Astrocyte (in vitro differentiated cells and primary cell): Measurements from ENCODE around the gene KAT7. TPM values are rescaled to one million over a fixed set of nuclear protein-coding genes. Genes with fewer than 3 reads are reported as not detected.
A peak's percentile ranks its signal among the peaks of the same experiment; 100 is the strongest.

Experiments
- DNase-seq: peaks from one replicate; pipeline ENCODE4 v3.0.0-alpha.2; 2010; ENCODE audit warnings: low read depth
- FAIRE-seq: peaks from 2 replicates; lab custom pipeline; 2011; peaks lifted over from hg19 to GRCh38; lab: Jason Lieb, UNC
- H2AFZ ChIP-seq: 2 replicates; pipeline ENCODE4 v1.6.0; 2012; ENCODE audit warnings: low read depth, low read length, inconsistent platforms
- H3K27ac ChIP-seq: 2 replicates; pipeline ENCODE4 v1.5.1; 2011; ENCODE audit warnings: low read depth, low read length, inconsistent platforms
- H3K27me3 ChIP-seq: 2 replicates; pipeline ENCODE4 v1.6.0; 2011; ENCODE audit warnings: low read length, inconsistent platforms; ENCODE audit not compliant: insufficient read depth
- H3K36me3 ChIP-seq: 2 replicates; pipeline ENCODE4 v1.5.1; 2011; ENCODE audit warnings: low read length, inconsistent platforms; ENCODE audit not compliant: insufficient read depth
- H3K4me1 ChIP-seq: 2 replicates; pipeline ENCODE4 v1.5.1; 2011; ENCODE audit warnings: low read length, inconsistent platforms; ENCODE audit not compliant: insufficient read depth
- H3K4me2 ChIP-seq: 2 replicates; pipeline ENCODE4 v1.6.0; 2012; ENCODE audit warnings: low read length, inconsistent platforms
- H3K4me3 ChIP-seq: 2 replicates; pipeline ENCODE4 v1.5.1; 2011; ENCODE audit warnings: low read depth, mild to moderate bottlenecking, low read length, inconsistent platforms; ENCODE audit not compliant: insufficient read depth
- H3K79me2 ChIP-seq: 2 replicates; pipeline ENCODE4 v1.6.0; 2012; ENCODE audit warnings: mild to moderate bottlenecking, low read length, inconsistent platforms; ENCODE audit not compliant: insufficient read depth
- H3K9ac ChIP-seq: 2 replicates; pipeline ENCODE4 v1.6.0; 2012; ENCODE audit warnings: mild to moderate bottlenecking, low read length, inconsistent platforms
- H3K9me3 ChIP-seq: 2 replicates; pipeline ENCODE4 v1.5.1; 2012; ENCODE audit warnings: low read depth, mild to moderate bottlenecking, low read length, inconsistent platforms; ENCODE audit not compliant: insufficient read depth
- H4K20me1 ChIP-seq: 2 replicates; pipeline ENCODE4 v1.6.0; 2012; ENCODE audit warnings: low read length, inconsistent platforms; ENCODE audit not compliant: insufficient read depth
- H3K27ac Mint-ChIP-seq: one replicate; pipeline ENCODE4 v1.8.0; 2021; ENCODE audit warnings: mild to moderate bottlenecking, mixed read lengths; ENCODE audit not compliant: unreplicated experiment
- H3K27me3 Mint-ChIP-seq: one replicate; pipeline ENCODE4 v1.8.0; 2021; ENCODE audit warnings: low read depth, mixed read lengths; ENCODE audit not compliant: unreplicated experiment
- H3K36me3 Mint-ChIP-seq: one replicate; pipeline ENCODE4 v1.8.0; 2021; ENCODE audit warnings: low read depth, mixed read lengths; ENCODE audit not compliant: unreplicated experiment
- H3K4me1 Mint-ChIP-seq: one replicate; pipeline ENCODE4 v1.8.0; 2021; ENCODE audit warnings: low read depth, mixed read lengths; ENCODE audit not compliant: unreplicated experiment
- H3K4me3 Mint-ChIP-seq: one replicate; pipeline ENCODE4 v1.8.0; 2021; ENCODE audit warnings: mild to moderate bottlenecking, moderate library complexity, mixed read lengths; ENCODE audit not compliant: unreplicated experiment
- H3K9me3 Mint-ChIP-seq: one replicate; pipeline ENCODE4 v1.8.0; 2021; ENCODE audit warnings: mild to moderate bottlenecking, mixed read lengths; ENCODE audit not compliant: unreplicated experiment
- EZH2 ChIP-seq: IDR thresholded peaks from 2 replicates; pipeline ENCODE4 v1.6.1; 2012; ENCODE audit warnings: mild to moderate bottlenecking, low read length, inconsistent platforms; ENCODE audit not compliant: insufficient read depth
- total RNA-seq: library from RNA; stranded (reverse); gene quantifications from 2 replicates; pipeline ENCODE4 v1.2.1, GENCODE V29; 2021
- TF ChIP-seq, protein P1 (sequence below): IDR thresholded peaks from 2 replicates; pipeline ENCODE4 v1.5.1; 2011; ENCODE audit warnings: low read depth, mild to moderate bottlenecking, inconsistent platforms, low read length, moderate library complexity; ENCODE audit not compliant: insufficient read depth

The KAT7 gene
- total RNA-seq, 1 donor from 2014 or later, result 42.0 TPM

DNA sequence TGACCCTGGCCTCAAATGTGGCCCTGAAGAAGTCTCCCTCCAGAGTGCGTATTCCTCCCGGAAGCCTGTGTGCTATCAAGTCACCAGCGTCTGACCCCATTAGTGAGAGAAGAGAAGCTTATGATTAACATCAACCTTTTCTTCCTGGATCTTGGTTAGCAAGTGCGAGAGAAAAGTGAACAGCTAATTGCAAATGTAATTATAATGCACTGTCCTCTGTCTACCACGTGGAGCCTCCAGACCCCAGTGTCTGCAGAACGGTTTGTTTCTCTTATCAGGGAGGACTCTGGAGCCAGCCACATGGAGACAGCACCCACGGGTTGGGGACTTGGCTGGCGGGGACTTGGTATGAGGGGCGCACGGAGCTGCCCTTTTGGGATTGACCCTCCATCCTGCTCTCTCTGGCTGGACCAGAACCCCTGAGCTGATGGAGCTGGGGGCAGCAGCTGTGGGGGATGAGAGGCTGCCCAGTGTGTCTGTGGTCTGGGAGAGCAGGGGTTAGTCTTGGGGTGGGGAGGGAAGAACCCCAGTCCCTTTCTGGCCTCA lies 65.1 kb downstream of the KAT7 start:
- DNase-seq (no peak), FAIRE-seq (no peak)
- Histone ChIP-seq H3K27ac (no peak overlapping the region), H3K4me2 (no peak overlapping the region), H3K36me3 (no peaks in the 10 kb centered on the region), H3K79me2 (no peaks in the 10 kb centered on the region), H4K20me1 (no peaks in the 10 kb centered on the region), H3K27me3 (peaks cover 16% of the 10 kb centered on the region), H3K9me3 (no peaks in the 10 kb centered on the region), H3K4me1 (peaks cover 10% of the 10 kb centered on the region), H2AFZ (no peak overlapping the region), H3K4me3 (no peak overlapping the region), H3K9ac (no peak overlapping the region)
- peaks cover 2% of the 10 kb centered on the region for H3K4me1 Mint-ChIP-seq
- H3K27ac Mint-ChIP-seq, result no peak overlapping the region
- no peaks in the 10 kb centered on the region for H3K9me3 Mint-ChIP-seq
- peaks cover 55% of the 10 kb centered on the region for H3K27me3 Mint-ChIP-seq
- TF ChIP-seq, protein P1, sequence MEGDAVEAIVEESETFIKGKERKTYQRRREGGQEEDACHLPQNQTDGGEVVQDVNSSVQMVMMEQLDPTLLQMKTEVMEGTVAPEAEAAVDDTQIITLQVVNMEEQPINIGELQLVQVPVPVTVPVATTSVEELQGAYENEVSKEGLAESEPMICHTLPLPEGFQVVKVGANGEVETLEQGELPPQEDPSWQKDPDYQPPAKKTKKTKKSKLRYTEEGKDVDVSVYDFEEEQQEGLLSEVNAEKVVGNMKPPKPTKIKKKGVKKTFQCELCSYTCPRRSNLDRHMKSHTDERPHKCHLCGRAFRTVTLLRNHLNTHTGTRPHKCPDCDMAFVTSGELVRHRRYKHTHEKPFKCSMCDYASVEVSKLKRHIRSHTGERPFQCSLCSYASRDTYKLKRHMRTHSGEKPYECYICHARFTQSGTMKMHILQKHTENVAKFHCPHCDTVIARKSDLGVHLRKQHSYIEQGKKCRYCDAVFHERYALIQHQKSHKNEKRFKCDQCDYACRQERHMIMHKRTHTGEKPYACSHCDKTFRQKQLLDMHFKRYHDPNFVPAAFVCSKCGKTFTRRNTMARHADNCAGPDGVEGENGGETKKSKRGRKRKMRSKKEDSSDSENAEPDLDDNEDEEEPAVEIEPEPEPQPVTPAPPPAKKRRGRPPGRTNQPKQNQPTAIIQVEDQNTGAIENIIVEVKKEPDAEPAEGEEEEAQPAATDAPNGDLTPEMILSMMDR, result no peak
- no peak for TF ChIP-seq EZH2
- peaks cover 4% of the 10 kb centered on the region for H3K36me3 Mint-ChIP-seq
- H3K4me3 Mint-ChIP-seq, result no peak overlapping the region

DNA sequence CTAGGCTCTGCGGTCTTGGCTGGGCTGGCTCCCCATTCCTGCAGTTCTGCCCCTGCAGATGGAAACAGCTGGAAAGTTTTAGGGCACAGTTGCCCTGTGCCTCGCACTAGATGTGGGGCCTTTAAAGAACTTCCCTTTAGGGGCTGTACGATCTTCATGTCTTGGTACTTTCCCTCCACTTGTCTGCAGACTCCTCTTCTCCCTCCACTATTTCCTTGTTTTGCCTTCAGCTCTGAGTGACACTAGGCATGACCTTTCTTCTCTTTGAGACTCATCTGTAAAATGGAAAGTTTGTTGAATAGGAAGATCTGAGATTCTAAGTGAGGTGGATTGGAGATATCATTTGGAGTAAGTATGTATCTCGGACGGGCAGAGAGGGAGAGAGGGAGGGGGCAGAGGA lies 65.6 kb downstream of the KAT7 start:
- Mint-ChIP-seq H3K36me3 (peaks cover 5% of the 10 kb centered on the region), H3K9me3 (no peaks in the 10 kb centered on the region), H3K27me3 (peaks cover 61% of the 10 kb centered on the region), H3K27ac (no peak overlapping the region), H3K4me1 (peaks cover 2% of the 10 kb centered on the region), H3K4me3 (no peak overlapping the region)
- Histone ChIP-seq H3K4me2 (no peak overlapping the region), H3K9me3 (no peaks in the 10 kb centered on the region), H3K36me3 (no peaks in the 10 kb centered on the region), H3K79me2 (no peaks in the 10 kb centered on the region), H3K27ac (no peak overlapping the region), H3K27me3 (peaks cover 16% of the 10 kb centered on the region), H3K4me1 (peaks cover 10% of the 10 kb centered on the region), H2AFZ (no peak overlapping the region), H3K9ac (no peak overlapping the region), H3K4me3 (no peak overlapping the region), H4K20me1 (no peaks in the 10 kb centered on the region)
- DNase-seq (no peak), FAIRE-seq (no peak)
- TF ChIP-seq, protein P1, result no peak
- TF ChIP-seq EZH2, result no peak

DNA sequence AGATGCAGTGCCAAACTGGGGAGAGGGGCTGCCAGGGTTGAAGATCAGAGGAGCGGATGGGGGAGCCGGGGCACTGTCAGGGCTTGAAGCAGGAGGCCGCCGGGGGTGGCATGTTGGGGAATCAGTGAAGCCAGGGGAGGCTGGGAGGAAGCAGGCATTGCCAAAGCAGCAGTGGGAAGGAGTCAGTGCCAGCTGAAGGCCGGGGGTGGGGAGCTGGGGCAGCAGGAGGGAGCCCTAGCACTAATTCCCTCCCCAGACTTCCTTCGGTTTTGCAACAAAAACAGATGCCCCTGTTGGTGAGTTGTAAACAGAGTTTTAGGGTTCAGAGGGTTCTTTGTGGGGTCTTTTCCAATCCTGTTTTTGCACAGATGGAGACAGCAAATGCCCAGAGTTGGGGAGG lies 70.3 kb downstream of the KAT7 start:
- no peaks in the 10 kb centered on the region for H4K20me1 ChIP-seq
- H3K27ac ChIP-seq, result no peak overlapping the region
- Mint-ChIP-seq H3K27ac (peak overlapping the region; percentile 47), H3K36me3 (peaks cover 3% of the 10 kb centered on the region), H3K27me3 (peaks cover 49% of the 10 kb centered on the region), H3K9me3 (no peaks in the 10 kb centered on the region), H3K4me3 (no peak overlapping the region), H3K4me1 (no peaks in the 10 kb centered on the region)
- H3K9me3 ChIP-seq, result no peaks in the 10 kb centered on the region
- no peak overlapping the region for H2AFZ ChIP-seq
- no peak overlapping the region for H3K4me3 ChIP-seq
- FAIRE-seq (no peak), DNase-seq (no peak)
- no peak overlapping the region for H3K4me2 ChIP-seq
- TF ChIP-seq EZH2, result no peak
- TF ChIP-seq, protein P1, result no peak
- peaks cover 16% of the 10 kb centered on the region for H3K27me3 ChIP-seq
- H3K4me1 ChIP-seq, result peaks cover 5% of the 10 kb centered on the region
- H3K9ac ChIP-seq, result no peak overlapping the region
- H3K36me3 ChIP-seq, result no peaks in the 10 kb centered on the region
- no peaks in the 10 kb centered on the region for H3K79me2 ChIP-seq
